HL-60 (cell line): ENCODE data around the gene PPP3CA.

Experiments used
- DNase-seq, 2 experiments: peaks; one replicate each; pipeline ENCODE4 v3.0.0-alpha.2; 2010 to 2020; ENCODE audit warnings: low read depth in 1 of 2, low spot score in 1 of 2
- H3K27ac ChIP-seq: fragments of 250-450 bp; sonication (Bioruptor Pico); replicated peaks from 2 replicates; pipeline ENCODE4 v1.5.1; 2020; ENCODE audit warnings: mild to moderate bottlenecking, moderate library complexity
- H3K27me3 ChIP-seq: fragments of 250-450 bp; sonication (Bioruptor Pico); 2 replicates; pipeline ENCODE4 v1.5.1; 2021; ENCODE audit warnings: mild to moderate bottlenecking, moderate library complexity; ENCODE audit not compliant: insufficient read depth, poor library complexity, severe bottlenecking
- H3K4me3 ChIP-seq: replicated peaks from 2 replicates; pipeline ENCODE4 v1.5.1; 2011; ENCODE audit warnings: mild to moderate bottlenecking, control low read depth, low read length; ENCODE audit not compliant: insufficient read depth
- GABPA ChIP-seq: IDR thresholded peaks from 2 replicates; pipeline ENCODE4 v1.6.1; 2012; ENCODE audit warnings: low read depth
- POLR2AphosphoS5 ChIP-seq: IDR thresholded peaks from 2 replicates; pipeline ENCODE4 v1.6.1; 2012; ENCODE audit warnings: low read depth
- SPI1 ChIP-seq: IDR thresholded peaks from 2 replicates; pipeline ENCODE4 v1.6.1; 2012; ENCODE audit warnings: low read depth, mild to moderate bottlenecking, borderline replicate concordance
- TF ChIP-seq, protein P1 (sequence below): IDR thresholded peaks from 2 replicates; pipeline ENCODE4 v1.6.1; 2012; ENCODE audit warnings: low read depth; ENCODE audit not compliant: insufficient replicate concordance
- TF ChIP-seq, protein P2 (sequence below): IDR thresholded peaks from one replicate; pipeline ENCODE4 v1.5.1; 2011; ENCODE audit warnings: low read length, control low read depth, inconsistent platforms; ENCODE audit not compliant: insufficient read depth

Gene PPP3CA

DNA sequence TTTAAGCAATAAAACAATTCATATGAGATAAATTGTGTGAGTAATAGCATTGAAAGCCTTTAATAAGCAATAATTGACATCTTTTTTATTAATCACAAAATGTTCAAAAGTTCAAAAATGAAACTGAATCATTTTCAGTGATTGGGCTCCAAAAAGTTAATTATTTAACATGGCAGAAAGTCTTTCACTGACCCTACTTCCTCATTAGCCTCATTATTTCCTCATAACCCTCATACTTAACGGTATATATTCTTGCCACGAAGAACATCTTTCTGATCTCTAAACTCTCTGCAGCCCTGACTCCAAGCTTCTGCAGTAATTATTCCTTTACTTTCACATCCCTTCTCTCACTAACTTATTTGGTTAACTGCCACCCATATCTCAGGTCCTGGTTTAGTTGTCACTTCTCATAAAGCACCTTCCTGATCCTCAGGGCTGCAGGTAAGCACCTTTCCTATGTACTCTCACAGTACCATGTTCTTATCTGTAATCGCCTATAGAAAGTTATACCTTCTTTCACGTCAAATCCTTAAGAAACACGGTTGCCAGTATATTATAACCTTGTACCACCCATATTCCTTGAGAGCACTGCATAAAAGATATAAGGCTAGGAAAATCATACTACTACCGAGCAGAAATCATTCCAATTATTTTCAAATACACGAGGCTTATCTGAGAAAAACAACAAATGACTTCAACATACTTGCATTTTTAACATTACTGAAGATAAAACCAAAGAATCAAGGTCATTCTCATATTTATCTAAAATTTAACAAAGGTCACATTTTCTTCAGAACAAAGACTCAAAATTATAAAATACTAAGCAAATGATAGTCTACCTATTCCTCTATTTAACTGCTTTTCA is 72.2 kb downstream of the PPP3CA start:
- peak; percentile 65; the same call in 1 of the 2 replicates for TF ChIP-seq SPI1
- TF ChIP-seq GABPA = no peak
- DNase-seq = peak in 1 of 2 experiments; percentile 37
- Histone ChIP-seq H3K4me3 (no peak overlapping the region), H3K27ac (peak overlapping the region; percentile 36), H3K27me3 (no peaks in the 10 kb centered on the region)

DNA sequence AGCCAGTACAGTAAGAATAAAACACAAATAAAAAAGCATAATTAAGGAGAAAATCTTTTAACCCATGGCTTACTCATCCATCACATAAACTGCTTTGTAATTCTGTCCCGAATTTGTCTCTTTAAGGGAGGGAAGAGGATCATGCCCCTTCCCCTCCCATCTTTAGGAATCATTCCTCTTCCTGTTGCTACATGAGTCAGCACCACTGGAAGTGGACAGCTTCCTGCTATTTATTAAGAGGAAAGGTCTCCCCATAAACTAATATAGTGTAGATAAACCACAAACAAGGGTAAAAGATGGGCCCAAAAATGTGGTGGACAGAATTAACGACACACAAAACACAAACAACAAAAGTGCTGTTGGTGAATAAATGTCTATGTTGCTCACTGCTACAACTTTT is 75.8 kb downstream of the PPP3CA start:
- no peak for DNase-seq
- Histone ChIP-seq H3K4me3 (no peak overlapping the region), H3K27me3 (no peaks in the 10 kb centered on the region), H3K27ac (no peak overlapping the region)
- TF ChIP-seq, protein P1, sequence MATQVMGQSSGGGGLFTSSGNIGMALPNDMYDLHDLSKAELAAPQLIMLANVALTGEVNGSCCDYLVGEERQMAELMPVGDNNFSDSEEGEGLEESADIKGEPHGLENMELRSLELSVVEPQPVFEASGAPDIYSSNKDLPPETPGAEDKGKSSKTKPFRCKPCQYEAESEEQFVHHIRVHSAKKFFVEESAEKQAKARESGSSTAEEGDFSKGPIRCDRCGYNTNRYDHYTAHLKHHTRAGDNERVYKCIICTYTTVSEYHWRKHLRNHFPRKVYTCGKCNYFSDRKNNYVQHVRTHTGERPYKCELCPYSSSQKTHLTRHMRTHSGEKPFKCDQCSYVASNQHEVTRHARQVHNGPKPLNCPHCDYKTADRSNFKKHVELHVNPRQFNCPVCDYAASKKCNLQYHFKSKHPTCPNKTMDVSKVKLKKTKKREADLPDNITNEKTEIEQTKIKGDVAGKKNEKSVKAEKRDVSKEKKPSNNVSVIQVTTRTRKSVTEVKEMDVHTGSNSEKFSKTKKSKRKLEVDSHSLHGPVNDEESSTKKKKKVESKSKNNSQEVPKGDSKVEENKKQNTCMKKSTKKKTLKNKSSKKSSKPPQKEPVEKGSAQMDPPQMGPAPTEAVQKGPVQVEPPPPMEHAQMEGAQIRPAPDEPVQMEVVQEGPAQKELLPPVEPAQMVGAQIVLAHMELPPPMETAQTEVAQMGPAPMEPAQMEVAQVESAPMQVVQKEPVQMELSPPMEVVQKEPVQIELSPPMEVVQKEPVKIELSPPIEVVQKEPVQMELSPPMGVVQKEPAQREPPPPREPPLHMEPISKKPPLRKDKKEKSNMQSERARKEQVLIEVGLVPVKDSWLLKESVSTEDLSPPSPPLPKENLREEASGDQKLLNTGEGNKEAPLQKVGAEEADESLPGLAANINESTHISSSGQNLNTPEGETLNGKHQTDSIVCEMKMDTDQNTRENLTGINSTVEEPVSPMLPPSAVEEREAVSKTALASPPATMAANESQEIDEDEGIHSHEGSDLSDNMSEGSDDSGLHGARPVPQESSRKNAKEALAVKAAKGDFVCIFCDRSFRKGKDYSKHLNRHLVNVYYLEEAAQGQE = peak; percentile 88
- no peak for TF ChIP-seq GABPA

DNA sequence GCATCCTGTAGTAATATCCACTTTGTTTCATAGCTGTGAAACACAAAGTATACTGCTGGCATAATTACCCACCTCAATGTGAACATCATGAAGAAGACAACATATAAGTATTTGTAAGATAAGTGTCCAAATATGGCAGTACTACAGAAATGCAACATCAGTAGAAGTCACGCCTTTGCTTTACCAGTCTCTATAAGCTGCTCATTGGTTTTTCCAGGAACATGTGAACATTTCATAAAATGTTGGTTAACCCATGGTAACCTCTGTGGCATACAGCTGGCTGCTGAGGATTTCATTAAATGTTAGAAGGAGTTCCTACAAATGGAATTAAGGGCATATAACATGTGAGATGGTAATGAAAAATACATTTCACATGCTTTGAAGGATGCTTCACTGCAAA is 77.6 kb downstream of the PPP3CA start:
- H3K27me3 ChIP-seq = no peaks in the 10 kb centered on the region
- no peak overlapping the region for H3K4me3 ChIP-seq
- TF ChIP-seq SPI1 = no peak
- TF ChIP-seq GABPA = no peak
- TF ChIP-seq, protein P2, sequence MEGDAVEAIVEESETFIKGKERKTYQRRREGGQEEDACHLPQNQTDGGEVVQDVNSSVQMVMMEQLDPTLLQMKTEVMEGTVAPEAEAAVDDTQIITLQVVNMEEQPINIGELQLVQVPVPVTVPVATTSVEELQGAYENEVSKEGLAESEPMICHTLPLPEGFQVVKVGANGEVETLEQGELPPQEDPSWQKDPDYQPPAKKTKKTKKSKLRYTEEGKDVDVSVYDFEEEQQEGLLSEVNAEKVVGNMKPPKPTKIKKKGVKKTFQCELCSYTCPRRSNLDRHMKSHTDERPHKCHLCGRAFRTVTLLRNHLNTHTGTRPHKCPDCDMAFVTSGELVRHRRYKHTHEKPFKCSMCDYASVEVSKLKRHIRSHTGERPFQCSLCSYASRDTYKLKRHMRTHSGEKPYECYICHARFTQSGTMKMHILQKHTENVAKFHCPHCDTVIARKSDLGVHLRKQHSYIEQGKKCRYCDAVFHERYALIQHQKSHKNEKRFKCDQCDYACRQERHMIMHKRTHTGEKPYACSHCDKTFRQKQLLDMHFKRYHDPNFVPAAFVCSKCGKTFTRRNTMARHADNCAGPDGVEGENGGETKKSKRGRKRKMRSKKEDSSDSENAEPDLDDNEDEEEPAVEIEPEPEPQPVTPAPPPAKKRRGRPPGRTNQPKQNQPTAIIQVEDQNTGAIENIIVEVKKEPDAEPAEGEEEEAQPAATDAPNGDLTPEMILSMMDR = no peak
- TF ChIP-seq, protein P1 = no peak
- H3K27ac ChIP-seq = no peak overlapping the region
- DNase-seq = no peak

DNA sequence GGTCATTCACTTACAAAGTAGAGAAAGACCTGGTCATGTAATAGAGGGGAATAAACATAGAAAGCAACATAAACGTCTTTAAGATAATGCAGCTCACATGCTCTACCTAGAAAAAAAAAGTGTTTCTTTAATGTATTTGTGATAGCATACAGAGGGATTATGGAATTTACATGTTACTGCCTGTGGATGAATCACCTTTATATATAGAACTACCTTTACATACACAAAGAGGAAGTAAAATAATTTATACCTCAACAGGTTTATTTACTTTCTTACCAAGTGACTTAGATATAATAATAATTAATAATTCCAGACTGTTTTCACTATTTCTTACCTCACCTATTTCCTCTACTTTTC is 81.5 kb downstream of the PPP3CA start:
- Histone ChIP-seq H3K27me3 (no peaks in the 10 kb centered on the region), H3K4me3 (no peak overlapping the region), H3K27ac (no peak overlapping the region)
- no peak for DNase-seq
- no peak for TF ChIP-seq POLR2AphosphoS5
- TF ChIP-seq, protein P1 = no peak
- no peak for TF ChIP-seq GABPA
- TF ChIP-seq SPI1 = no peak
- TF ChIP-seq, protein P2 = no peak
